ENCODE data around the gene SLC25A10.

Gene SLC25A10, protein sequence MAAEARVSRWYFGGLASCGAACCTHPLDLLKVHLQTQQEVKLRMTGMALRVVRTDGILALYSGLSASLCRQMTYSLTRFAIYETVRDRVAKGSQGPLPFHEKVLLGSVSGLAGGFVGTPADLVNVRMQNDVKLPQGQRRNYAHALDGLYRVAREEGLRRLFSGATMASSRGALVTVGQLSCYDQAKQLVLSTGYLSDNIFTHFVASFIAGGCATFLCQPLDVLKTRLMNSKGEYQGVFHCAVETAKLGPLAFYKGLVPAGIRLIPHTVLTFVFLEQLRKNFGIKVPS

DNA sequence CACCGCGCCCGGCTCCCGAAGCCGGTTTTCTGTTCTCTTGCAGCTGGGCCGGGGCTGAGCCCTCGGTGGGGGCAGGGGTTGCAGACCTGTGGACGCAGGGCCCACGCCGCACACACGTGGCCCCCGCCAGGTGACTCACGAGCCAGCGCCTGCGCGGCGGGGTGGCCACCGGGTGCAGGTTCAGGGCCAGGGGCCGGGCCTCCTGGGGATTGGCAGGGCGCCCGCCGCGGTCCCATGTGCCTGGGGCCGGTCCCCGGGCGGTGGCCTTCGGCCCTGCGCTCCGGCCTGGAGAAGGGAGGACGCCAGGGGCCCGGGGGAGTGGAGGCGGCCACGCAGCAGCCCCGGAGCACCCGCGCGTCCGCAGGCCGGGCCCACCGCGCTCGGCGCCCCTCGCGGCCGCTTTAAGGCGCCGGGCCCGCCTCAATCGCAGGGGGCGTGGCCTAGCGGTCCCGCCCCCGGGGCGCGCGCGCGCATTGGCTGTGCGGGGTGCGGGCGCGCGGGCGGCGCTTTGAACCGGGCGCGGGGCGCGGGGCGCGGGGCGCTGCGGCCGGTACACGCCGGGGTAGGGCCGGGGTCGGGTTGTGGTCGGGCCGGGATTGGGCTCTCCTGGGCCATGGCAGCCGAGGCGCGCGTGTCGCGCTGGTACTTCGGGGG is at the start of gene SLC25A10:
Gene SLC25A10 (plus strand): TSS at position 471 of the 654 bp plus-strand sequence. CDS start 143 bp downstream, at position 614.
- Histone ChIP-seq H3K4me3 (ENCODE audit: low read depth, low read length) (peak within 1 kb of the TSS; percentile 80), H3K36me3 (ENCODE audit: control insufficient read depth, insufficient read depth, low read length) (peaks cover 38% of the 10 kb centered on the region), H3K4me1 (ENCODE audit: control insufficient read depth, insufficient read depth, low read length) (peaks cover 20% of the 10 kb centered on the region), H3K9ac (ENCODE audit: low read depth, low read length) (peak within 1 kb of the TSS; percentile 56; the same call in 1 of the 2 replicates), H3K9me3 (ENCODE audit: control insufficient read depth, insufficient read depth, low read length) (no peaks in the 10 kb centered on the region), H3K27ac (ENCODE audit: low read depth, low read length) (peak within 1 kb of the TSS; percentile 59), H3K27me3 (ENCODE audit: control insufficient read depth, insufficient read depth, low read length) (no peaks in the 10 kb centered on the region)

DNA sequence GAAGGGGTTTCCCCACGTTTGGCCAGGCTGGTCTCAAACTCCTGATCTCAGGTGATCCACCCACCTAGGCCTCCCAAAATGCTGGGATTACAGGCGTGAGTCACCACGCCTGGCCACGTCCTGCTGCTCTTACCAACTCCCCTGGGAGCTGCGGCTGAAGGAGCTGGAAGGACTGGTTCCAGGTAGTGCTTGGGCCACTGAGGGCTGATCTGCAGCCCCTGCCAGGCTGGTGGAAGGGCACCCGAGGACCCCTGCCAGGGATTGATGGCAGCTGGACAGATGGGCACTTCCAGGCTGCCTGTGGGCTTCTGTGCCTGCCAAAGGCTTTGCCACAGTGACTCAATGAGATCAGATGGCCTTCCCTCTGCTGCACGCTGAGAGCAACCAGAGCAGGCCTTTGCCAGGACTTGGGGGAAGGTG is 48.0 kb upstream of the SLC25A10 start:
- Histone ChIP-seq H3K36me3 (ENCODE audit: control insufficient read depth, insufficient read depth, low read length) (peaks cover 20% of the 10 kb centered on the region), H3K4me1 (ENCODE audit: control insufficient read depth, insufficient read depth, low read length) (peaks cover 5% of the 10 kb centered on the region; the same call in 1 of the 2 replicates), H3K27me3 (ENCODE audit: control insufficient read depth, insufficient read depth, low read length) (no peaks in the 10 kb centered on the region), H3K9me3 (ENCODE audit: control insufficient read depth, insufficient read depth, low read length) (no peaks in the 10 kb centered on the region), H3K27ac (ENCODE audit: low read depth, low read length) (no peak overlapping the region), H3K9ac (ENCODE audit: low read depth, low read length) (no peak overlapping the region), H3K4me3 (ENCODE audit: low read depth, low read length) (no peak overlapping the region)

DNA sequence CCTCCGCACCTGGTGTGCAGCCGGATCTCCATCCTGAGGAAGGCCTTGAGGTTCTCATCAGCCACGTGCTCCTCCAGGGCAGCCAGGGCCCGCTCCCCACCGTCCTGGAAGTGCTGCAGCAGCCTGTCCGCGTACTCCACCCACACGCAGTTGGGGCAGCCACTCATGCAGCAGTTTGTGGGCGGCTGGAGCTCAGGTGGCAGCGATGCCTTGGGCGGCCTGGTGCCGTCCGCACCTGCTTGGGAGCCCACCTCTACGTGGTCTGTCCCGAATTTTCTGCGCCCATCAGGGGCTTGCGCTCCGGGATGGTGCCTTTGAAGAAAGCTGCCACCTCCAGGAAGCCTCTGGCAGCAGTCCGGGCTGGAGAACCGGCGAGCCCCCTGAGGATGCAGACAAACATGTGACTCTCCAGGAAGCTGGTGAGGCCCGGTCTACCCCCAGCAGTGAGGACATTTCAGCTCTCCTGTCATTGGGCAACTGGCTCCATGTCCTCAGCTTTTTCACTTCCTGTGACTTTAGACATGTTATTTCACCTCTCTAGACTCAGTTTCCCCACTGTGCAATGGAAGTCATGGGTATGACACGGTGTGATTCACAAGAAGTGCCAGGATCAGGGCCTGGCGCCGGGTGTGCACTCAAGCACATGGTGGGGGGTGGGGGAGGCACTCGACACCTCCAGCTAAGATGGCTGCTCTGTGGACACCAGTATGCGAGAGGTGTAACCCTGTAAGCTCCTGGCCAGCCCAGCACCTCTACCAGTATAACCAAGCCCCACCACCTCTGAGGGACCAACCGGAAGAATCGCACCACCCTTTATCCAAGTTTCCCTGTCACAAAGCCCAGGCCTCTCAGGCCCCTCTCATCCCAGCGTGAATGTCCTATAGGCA is 46.6 kb upstream of the SLC25A10 start:
- no peaks in the 10 kb centered on the region for H3K27me3 ChIP-seq (ENCODE audit: control insufficient read depth, insufficient read depth, low read length)
- H3K4me3 ChIP-seq (ENCODE audit: low read depth, low read length) = peak overlapping the region; percentile 93
- H3K27ac ChIP-seq (ENCODE audit: low read depth, low read length) = peak overlapping the region; percentile 89

DNA sequence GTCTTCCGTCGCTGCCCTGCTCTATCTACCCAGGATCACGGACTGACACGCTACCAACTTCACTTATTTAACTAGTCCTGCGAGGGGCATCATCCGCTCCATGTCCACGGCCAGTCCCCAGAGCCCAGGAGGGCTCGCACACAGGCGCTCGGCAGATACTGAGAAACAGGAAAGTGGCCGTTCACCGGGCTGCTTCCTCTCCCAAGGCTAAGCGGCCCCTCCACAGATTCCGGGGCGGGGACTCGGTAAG is 46.1 kb upstream of the SLC25A10 start:
- Histone ChIP-seq H3K9ac (ENCODE audit: low read depth, low read length) (peak overlapping the region; percentile 27; the same call in 1 of the 2 replicates), H3K4me3 (ENCODE audit: low read depth, low read length) (peak overlapping the region; percentile 93), H3K4me1 (ENCODE audit: control insufficient read depth, insufficient read depth, low read length) (peaks cover 5% of the 10 kb centered on the region; the same call in 1 of the 2 replicates), H3K27me3 (ENCODE audit: control insufficient read depth, insufficient read depth, low read length) (no peaks in the 10 kb centered on the region), H3K36me3 (ENCODE audit: control insufficient read depth, insufficient read depth, low read length) (peaks cover 39% of the 10 kb centered on the region), H3K9me3 (ENCODE audit: control insufficient read depth, insufficient read depth, low read length) (no peaks in the 10 kb centered on the region), H3K27ac (ENCODE audit: low read depth, low read length) (peak overlapping the region; percentile 89)

More for the DNA sequence above, 46.6 kb upstream of the SLC25A10 start:
- no peaks in the 10 kb centered on the region for H3K9me3 ChIP-seq (ENCODE audit: control insufficient read depth, insufficient read depth, low read length)
- H3K4me1 ChIP-seq (ENCODE audit: control insufficient read depth, insufficient read depth, low read length) = peaks cover 5% of the 10 kb centered on the region; the same call in 1 of the 2 replicates
- peaks cover 34% of the 10 kb centered on the region for H3K36me3 ChIP-seq (ENCODE audit: control insufficient read depth, insufficient read depth, low read length)
- peak overlapping the region; percentile 27; the same call in 1 of the 2 replicates for H3K9ac ChIP-seq (ENCODE audit: low read depth, low read length)

DNA sequence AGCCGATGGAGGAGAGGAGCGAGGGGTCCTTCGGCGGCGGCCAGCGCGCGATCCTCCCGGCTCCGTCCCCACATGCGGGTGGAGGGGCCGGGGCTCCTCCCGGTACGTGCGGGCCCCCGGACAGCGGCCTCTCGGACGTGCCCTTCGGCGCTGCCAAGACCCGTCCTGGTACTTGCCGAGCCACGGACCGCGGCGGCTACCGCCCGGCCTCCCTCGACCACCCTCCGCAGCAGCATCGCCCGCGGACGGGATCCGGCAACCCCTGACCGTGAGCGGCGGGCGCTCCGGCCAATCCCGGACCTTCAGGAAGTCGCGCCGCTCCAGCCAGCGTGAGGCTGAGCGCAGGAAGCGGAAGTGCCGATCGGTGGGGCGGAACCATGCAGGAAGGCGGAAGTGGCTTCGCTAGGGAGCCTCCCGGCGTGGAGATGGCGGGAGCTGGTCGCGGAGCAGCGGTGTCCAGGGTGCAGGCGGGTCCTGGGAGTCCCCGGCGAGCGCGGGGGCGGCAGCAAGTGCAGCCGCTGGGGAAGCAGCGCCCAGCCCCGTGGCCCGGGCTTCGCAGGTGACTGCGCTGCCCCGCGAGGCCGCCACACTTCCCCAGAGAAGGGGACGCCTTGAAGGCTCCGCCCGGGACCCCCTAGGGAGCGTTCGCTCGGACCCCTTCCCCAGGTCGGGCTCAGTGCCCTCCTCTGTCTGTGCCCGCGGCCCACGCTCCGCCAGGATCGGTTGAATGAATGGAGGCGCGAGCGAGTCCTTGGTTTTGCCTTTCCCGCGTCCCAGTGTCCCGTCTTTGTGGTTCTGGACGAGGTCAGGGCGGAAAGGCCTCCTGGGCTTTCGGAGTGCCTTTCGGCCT is 45.5 kb upstream of the SLC25A10 start, which contains the start of the genes CCDC137 and OXLD1:
Gene CCDC137 (plus strand): TSS at position 396 of the 850 bp plus-strand sequence. CDS start 30 bp downstream, at position 426.
Gene OXLD1 (minus strand): TSS at position 264 of the 850 bp plus-strand sequence. CDS start 28 bp downstream, at position 236.
- Histone ChIP-seq H3K9me3 (ENCODE audit: control insufficient read depth, insufficient read depth, low read length) (no peaks in the 10 kb centered on the region), H3K36me3 (ENCODE audit: control insufficient read depth, insufficient read depth, low read length) (peaks cover 45% of the 10 kb centered on the region), H3K27me3 (ENCODE audit: control insufficient read depth, insufficient read depth, low read length) (no peaks in the 10 kb centered on the region), H3K9ac (ENCODE audit: low read depth, low read length) (peak within 1 kb of the TSS; percentile 85), H3K4me3 (ENCODE audit: low read depth, low read length) (peak within 1 kb of the TSS; percentile 93), H3K27ac (ENCODE audit: low read depth, low read length) (peak within 1 kb of the TSS; percentile 89), H3K4me1 (ENCODE audit: control insufficient read depth, insufficient read depth, low read length) (peaks cover 5% of the 10 kb centered on the region; the same call in 1 of the 2 replicates)

DNA sequence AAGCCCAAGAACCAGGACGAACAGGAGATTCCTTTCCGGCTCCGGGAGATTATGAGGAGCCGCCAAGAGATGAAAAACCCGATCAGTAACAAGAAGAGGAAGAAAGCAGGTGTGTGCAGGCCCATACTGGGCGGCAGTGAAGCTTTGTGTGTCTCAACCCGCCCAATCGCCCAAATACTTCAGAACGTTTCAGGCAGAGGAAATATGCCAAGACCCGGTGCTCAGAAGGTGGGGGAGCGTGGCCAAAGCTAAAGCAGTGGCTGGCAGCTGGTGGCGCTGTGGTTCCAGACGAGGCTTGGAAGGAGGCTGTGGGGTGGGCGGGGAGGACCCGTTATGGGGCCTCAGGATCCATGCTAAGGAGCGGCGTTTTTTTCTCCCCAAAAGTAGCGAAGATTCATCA is 44.3 kb upstream of the SLC25A10 start:
- Histone ChIP-seq H3K27me3 (ENCODE audit: control insufficient read depth, insufficient read depth, low read length) (no peaks in the 10 kb centered on the region), H3K9ac (ENCODE audit: low read depth, low read length) (no peak overlapping the region), H3K9me3 (ENCODE audit: control insufficient read depth, insufficient read depth, low read length) (no peaks in the 10 kb centered on the region), H3K4me3 (ENCODE audit: low read depth, low read length) (0 out of 2 replicates have a peak overlapping the region, but pooled peaks have one; percentile 14), H3K4me1 (ENCODE audit: control insufficient read depth, insufficient read depth, low read length) (peaks cover 5% of the 10 kb centered on the region; the same call in 1 of the 2 replicates), H3K36me3 (ENCODE audit: control insufficient read depth, insufficient read depth, low read length) (peaks cover 57% of the 10 kb centered on the region), H3K27ac (ENCODE audit: low read depth, low read length) (no peak overlapping the region)

DNA sequence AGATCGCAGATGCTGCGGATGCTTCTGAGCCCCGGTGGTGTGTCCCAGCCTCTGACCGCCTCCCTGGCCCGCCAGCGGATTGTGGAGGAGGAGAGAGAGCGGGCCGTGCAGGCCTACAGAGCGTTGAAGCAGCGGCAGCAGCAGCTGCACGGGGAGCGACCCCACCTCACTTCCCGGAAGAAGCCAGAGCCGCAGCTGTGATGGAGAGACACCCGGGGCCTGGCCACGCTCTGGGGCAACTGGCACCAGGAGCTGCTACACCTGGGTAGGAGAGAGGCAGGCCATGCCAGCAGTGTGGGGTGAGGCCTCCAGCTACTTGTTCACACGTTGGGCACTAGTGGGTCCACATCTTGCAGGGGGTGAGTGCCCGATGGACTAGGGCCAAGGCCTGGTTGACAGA is 39.6 kb upstream of the SLC25A10 start:
- Histone ChIP-seq H3K4me3 (ENCODE audit: low read depth, low read length) (no peak overlapping the region), H3K27me3 (ENCODE audit: control insufficient read depth, insufficient read depth, low read length) (no peaks in the 10 kb centered on the region), H3K9me3 (ENCODE audit: control insufficient read depth, insufficient read depth, low read length) (no peaks in the 10 kb centered on the region), H3K36me3 (ENCODE audit: control insufficient read depth, insufficient read depth, low read length) (peaks cover 68% of the 10 kb centered on the region), H3K27ac (ENCODE audit: low read depth, low read length) (no peak overlapping the region), H3K4me1 (ENCODE audit: control insufficient read depth, insufficient read depth, low read length) (no peaks in the 10 kb centered on the region), H3K9ac (ENCODE audit: low read depth, low read length) (no peak overlapping the region)

DNA sequence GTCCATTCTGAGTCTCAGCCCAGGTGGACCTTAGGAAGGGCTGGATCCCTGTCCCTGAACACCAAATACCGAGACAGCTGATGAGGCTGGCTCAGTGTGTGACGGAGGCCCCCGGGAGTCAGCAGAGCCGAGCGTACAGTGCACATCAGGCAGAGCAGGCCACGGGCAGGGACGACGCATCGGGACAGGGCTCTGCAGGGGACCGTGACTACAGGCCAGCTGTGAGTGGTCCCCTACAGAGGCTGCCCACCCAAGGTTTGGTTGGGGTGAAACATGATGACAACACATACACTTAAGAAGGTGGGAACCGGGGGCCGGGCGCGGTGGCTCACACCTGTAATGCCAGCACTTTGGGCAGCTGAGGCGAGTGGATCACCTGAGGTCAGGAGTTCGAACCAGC is 39.1 kb upstream of the SLC25A10 start:
- Histone ChIP-seq H3K4me3 (ENCODE audit: low read depth, low read length) (no peak overlapping the region), H3K27me3 (ENCODE audit: control insufficient read depth, insufficient read depth, low read length) (no peaks in the 10 kb centered on the region), H3K27ac (ENCODE audit: low read depth, low read length) (no peak overlapping the region), H3K4me1 (ENCODE audit: control insufficient read depth, insufficient read depth, low read length) (no peaks in the 10 kb centered on the region), H3K36me3 (ENCODE audit: control insufficient read depth, insufficient read depth, low read length) (peaks cover 65% of the 10 kb centered on the region), H3K9ac (ENCODE audit: low read depth, low read length) (no peak overlapping the region), H3K9me3 (ENCODE audit: control insufficient read depth, insufficient read depth, low read length) (no peaks in the 10 kb centered on the region)

DNA sequence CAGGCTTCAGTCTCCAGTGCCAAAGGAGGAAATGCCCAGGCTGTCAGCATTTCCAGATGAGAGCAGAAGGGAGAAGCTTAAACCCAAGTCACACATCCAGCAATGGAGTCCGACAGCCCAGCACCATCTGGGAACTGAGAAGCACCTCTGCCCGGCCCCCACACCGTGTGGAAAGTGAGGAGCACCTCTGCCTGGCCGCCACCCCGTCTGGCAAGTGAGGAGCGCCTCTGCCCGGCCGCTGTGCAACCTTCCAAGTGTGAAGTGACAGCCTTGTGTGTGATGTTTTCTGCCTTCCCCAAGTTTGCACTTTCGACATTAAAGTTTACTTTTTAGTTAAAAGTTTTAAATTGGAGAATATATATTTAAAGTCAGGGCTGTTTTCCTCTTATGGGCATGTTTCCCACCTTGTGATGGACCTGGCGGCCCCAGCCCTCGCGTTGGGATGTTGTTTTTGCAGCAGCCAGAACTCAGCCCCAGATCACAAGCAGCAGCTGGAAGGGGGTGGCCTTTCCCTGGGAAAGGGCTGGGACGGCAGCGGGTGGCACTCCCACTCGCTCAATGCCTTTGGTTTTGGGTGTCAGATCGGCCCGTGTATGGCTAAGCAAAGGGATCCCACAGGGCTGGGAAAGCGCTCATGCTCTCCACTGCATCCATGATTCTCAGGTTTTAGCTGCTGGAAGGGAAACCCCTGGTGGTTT is 38.4 kb upstream of the SLC25A10 start:
- H3K4me1 ChIP-seq (ENCODE audit: control insufficient read depth, insufficient read depth, low read length) = no peaks in the 10 kb centered on the region
- no peaks in the 10 kb centered on the region for H3K9me3 ChIP-seq (ENCODE audit: control insufficient read depth, insufficient read depth, low read length)
- no peak overlapping the region for H3K27ac ChIP-seq (ENCODE audit: low read depth, low read length)
- no peak overlapping the region for H3K9ac ChIP-seq (ENCODE audit: low read depth, low read length)
- no peaks in the 10 kb centered on the region for H3K27me3 ChIP-seq (ENCODE audit: control insufficient read depth, insufficient read depth, low read length)
- H3K4me3 ChIP-seq (ENCODE audit: low read depth, low read length) = no peak overlapping the region
- H3K36me3 ChIP-seq (ENCODE audit: control insufficient read depth, insufficient read depth, low read length) = peaks cover 57% of the 10 kb centered on the region
